ENCODE results near the gene KLC1. TPM values are rescaled to one million over a fixed set of nuclear protein-coding genes. Genes with fewer than 3 reads are reported as not detected.
A peak's percentile ranks its signal among the peaks of the same experiment; 100 is the strongest.

KLC1 gene
- total RNA-seq (2022) = 216 and 220 TPM in 2 replicates
- percentile 87 among the genes with signal in this experiment for Bru-seq, nascent RNA
- BruChase-seq, experiment 1, labeled RNA remaining after a 6-hour chase = percentile 96 among the genes with signal in this experiment
- percentile 96 among the genes with signal in this experiment for BruChase-seq, experiment 2, labeled RNA remaining after a 2-hour chase
- long read RNA-seq, full-length matches to known transcripts = 117 of 239 reads
- long read RNA-seq, partial matches to known transcripts = 43 of 239 reads
- long read RNA-seq, other reads (novel, unspliced or antisense) = 79 of 239 reads

DNA sequence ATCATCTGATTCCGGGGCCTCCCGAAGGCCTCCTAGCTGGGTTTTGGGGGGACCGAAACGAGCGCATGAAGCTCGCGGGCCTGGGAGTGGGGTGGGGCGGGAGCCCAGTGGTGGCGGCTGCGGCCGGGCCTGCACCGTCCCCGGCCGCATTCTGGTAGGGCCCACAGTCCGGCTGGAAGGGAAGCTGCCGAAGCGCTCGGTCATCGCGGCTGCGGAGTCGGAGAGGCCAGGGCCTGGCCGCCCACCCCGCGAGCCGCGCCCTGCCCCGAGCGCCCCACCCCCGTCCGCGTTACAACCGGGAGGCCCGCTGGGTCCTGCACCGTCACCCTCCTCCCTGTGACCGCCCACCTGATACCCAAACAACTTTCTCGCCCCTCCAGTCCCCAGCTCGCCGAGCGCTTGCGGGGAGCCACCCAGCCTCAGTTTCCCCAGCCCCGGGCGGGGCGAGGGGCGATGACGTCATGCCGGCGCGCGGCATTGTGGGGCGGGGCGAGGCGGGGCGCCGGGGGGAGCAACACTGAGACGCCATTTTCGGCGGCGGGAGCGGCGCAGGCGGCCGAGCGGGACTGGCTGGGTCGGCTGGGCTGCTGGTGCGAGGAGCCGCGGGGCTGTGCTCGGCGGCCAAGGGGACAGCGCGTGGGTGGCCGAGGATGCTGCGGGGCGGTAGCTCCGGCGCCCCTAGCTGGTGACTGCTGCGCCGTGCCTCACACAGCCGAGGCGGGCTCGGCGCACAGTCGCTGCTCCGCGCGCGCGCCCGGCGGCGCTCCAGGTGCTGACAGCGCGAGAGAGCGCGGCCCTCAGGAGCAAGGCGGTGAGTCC lies at the start of gene KLC1:
Gene KLC1, plus strand, starts transcription at position 528 of the 819 bp plus-strand sequence. CDS start 25,354 bp downstream, outside the sequence.
- TF ChIP-seq, protein P1, sequence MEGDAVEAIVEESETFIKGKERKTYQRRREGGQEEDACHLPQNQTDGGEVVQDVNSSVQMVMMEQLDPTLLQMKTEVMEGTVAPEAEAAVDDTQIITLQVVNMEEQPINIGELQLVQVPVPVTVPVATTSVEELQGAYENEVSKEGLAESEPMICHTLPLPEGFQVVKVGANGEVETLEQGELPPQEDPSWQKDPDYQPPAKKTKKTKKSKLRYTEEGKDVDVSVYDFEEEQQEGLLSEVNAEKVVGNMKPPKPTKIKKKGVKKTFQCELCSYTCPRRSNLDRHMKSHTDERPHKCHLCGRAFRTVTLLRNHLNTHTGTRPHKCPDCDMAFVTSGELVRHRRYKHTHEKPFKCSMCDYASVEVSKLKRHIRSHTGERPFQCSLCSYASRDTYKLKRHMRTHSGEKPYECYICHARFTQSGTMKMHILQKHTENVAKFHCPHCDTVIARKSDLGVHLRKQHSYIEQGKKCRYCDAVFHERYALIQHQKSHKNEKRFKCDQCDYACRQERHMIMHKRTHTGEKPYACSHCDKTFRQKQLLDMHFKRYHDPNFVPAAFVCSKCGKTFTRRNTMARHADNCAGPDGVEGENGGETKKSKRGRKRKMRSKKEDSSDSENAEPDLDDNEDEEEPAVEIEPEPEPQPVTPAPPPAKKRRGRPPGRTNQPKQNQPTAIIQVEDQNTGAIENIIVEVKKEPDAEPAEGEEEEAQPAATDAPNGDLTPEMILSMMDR (IDR thresholded peaks at IDR 0.05; ENCODE audit: unreplicated experiment) = no peak
- H3K4me1 Mint-ChIP-seq (ENCODE audit: insufficient read depth, unreplicated experiment) = peaks cover 13% of the 10 kb centered on the region

DNA sequence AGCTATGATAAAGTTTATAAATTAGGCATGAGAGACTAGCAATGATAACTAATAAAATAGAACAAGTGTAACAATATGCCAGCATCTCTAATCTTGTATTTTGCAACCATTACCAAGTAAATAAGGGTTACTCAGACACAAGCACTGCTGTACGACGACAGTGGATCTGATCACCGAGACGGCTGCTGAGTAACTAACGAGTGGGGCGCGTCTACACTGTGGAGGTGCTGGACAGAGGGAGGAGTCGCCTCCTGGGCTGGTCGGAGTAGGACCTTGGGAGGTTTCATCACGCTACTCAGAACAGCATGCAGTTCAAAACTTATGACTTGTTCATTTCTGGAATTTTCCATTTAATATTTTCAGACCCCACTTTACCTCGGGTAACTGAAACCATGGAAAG lies 47.8 kb upstream of the KLC1 start:
- Mint-ChIP-seq H3K36me3 (ENCODE audit: insufficient read depth, unreplicated experiment) (peaks cover 63% of the 10 kb centered on the region), H3K4me3 (ENCODE audit: unreplicated experiment) (no peak overlapping the region), H3K27ac (ENCODE audit: low read depth, unreplicated experiment) (no peak overlapping the region), H3K27me3 (ENCODE audit: insufficient read depth, unreplicated experiment) (no peaks in the 10 kb centered on the region), H3K4me1 (ENCODE audit: insufficient read depth, unreplicated experiment) (peaks cover 15% of the 10 kb centered on the region), H3K9me3 (ENCODE audit: unreplicated experiment) (no peaks in the 10 kb centered on the region)
- POLR2A ChIA-PET = interaction anchor here (0.6 kb wide), 1 partner anchor 302 kb away, joined by 3 read pairs; no protein-coding TSS in a partner anchor
- no TSS peak for BruUV-seq (replicated peaks)
- intact Hi-C loops (cut with micrococcal nuclease) = no loop called here
- no peak for DNase-seq (ENCODE audit: unreplicated experiment)
- CTCF ChIA-PET = interaction anchor here (0.6 kb wide), 1 partner anchor 11 kb away, joined by 4 read pairs; no protein-coding TSS in a partner anchor
- TF ChIP-seq, protein P1 (IDR thresholded peaks at IDR 0.05; ENCODE audit: unreplicated experiment) = no peak

More for the DNA sequence above, at the start of gene KLC1:
- intact Hi-C loops (cut with micrococcal nuclease) = loop anchor here (2.0 to 10.0 kb wide), 2 partner anchors 52 to 86 kb away; partner anchors contain the start of genes XRCC3 and ZFYVE21
- ChIA-PET POLR2A (interaction anchor here (0.6 to 4.1 kb wide), 14 partner anchors 11 to 244 kb away, joined by 3 to 63 read pairs (median 3); partner anchors contain the start of genes BAG5, COA8, XRCC3 and ZFYVE21), CTCF (no interaction called here)
- Mint-ChIP-seq H3K27me3 (ENCODE audit: insufficient read depth, unreplicated experiment) (no peaks in the 10 kb centered on the region), H3K9me3 (ENCODE audit: unreplicated experiment) (no peaks in the 10 kb centered on the region), H3K36me3 (ENCODE audit: insufficient read depth, unreplicated experiment) (peaks cover 24% of the 10 kb centered on the region), H3K4me3 (ENCODE audit: unreplicated experiment) (peak within 1 kb of the TSS; percentile 83), H3K27ac (ENCODE audit: low read depth, unreplicated experiment) (peak within 1 kb of the TSS; percentile 89)
- BruUV-seq (replicated peaks) = TSS peak; percentile 89
- DNase-seq (ENCODE audit: unreplicated experiment) = peak; percentile 72

DNA sequence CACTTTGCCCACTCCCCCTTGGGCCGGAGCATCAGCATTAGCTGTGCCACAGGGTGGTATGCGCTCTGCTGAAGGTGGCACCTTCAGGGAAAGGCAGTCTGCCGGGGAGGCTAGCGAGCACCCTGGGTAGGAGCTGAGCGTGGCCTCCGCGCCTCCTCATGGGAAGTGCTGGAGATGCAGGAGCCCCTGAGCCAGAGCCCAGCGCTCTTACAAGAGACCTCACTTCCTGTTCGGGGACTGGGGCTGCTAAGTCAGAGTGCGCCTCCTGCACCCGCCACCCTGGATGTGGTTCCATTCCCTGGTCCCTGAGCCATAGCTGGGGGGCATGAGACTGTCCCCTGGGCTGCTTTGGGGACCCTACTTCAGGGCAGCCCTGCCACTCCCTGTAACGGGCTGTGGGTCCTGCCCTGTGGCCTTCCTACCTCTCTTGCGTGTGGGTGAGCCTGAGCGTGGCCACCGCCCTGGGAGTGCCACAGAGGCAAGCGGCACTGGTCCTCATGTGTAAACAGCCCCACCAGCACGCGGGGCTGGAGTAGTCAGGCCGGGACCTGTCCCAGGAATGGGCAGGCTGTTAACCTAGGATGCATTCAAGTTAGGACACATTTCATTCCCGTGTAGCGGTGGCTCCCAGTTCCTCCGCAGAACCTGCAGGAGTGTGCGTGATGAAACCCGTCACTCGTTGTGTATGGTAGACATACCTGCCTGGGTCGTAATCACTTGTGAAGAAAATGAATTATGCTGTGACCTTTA lies 46.9 kb upstream of the KLC1 start:
- H3K36me3 Mint-ChIP-seq (ENCODE audit: insufficient read depth, unreplicated experiment) = peaks cover 57% of the 10 kb centered on the region
- ChIA-PET CTCF (interaction anchor here (0.6 kb wide), 1 partner anchor 10 kb away, joined by 4 read pairs; no protein-coding TSS in a partner anchor), POLR2A (no interaction called here)
- H3K27ac Mint-ChIP-seq (ENCODE audit: low read depth, unreplicated experiment) = no peak overlapping the region
- no peak overlapping the region for H3K4me3 Mint-ChIP-seq (ENCODE audit: unreplicated experiment)
- no peaks in the 10 kb centered on the region for H3K27me3 Mint-ChIP-seq (ENCODE audit: insufficient read depth, unreplicated experiment)
- peaks cover 6% of the 10 kb centered on the region for H3K4me1 Mint-ChIP-seq (ENCODE audit: insufficient read depth, unreplicated experiment)
- intact Hi-C loops (cut with micrococcal nuclease) = no loop called here
- TF ChIP-seq, protein P1 (IDR thresholded peaks at IDR 0.05; ENCODE audit: unreplicated experiment) = no peak
- no peaks in the 10 kb centered on the region for H3K9me3 Mint-ChIP-seq (ENCODE audit: unreplicated experiment)
- BruUV-seq (replicated peaks) = no TSS peak
- DNase-seq (ENCODE audit: unreplicated experiment) = peak; percentile 24

Data from MCF 10A (cell line).